Body of pancreas (tissue), 4 donors: Measurements from ENCODE around the gene RNASEH1. TPM values are rescaled to one million over a fixed set of nuclear protein-coding genes. Genes with fewer than 3 reads are reported as not detected.

Source experiments
- ATAC-seq: fragments of 150-250 bp; one replicate; pipeline ENCODE4 v1.9.1; 2016
- DNase-seq, 4 donors: peaks; one replicate each; pipeline ENCODE4 v3.0.0-alpha.2; 2019
- H3K27ac ChIP-seq, 4 donors: fragments of 200-600 bp; sonication (generic); 1 replicate in 3 of 4; 2 replicates in 1 of 4; pipeline versions ENCODE4 v1.5.1 to v1.6.1; 2016 to 2019; ENCODE audit warnings: mild to moderate bottlenecking in 1 of 4, mixed read lengths in 1 of 4, moderate library complexity in 1 of 4
- H3K27me3 ChIP-seq, 2 donors: fragments of 200-600 bp; sonication (generic); one replicate each; pipeline ENCODE4 v1.6.0; 2016; ENCODE audit warnings: mild to moderate bottlenecking in 1 of 2
- H3K36me3 ChIP-seq, 2 donors: fragments of 200-600 bp; sonication (generic); replicated peaks in 1 of 2; 2 replicates each; pipeline ENCODE4 v1.5.1; 2016; ENCODE audit warnings: low read depth in 2 of 2; ENCODE audit not compliant: insufficient read depth in 1 of 2
- H3K4me1 ChIP-seq: fragments of 200-600 bp; sonication (generic); one replicate; pipeline ENCODE4 v1.6.0; 2016
- H3K4me3 ChIP-seq, 2 donors: fragments of 200-600 bp; sonication (generic); 1 replicate in 1 of 2; 2 replicates in 1 of 2; pipeline ENCODE4 v1.5.1; 2016 to 2019
- H3K9me3 ChIP-seq, 3 donors: fragments of 200-600 bp; sonication (generic); 1 replicate in 2 of 3; 2 replicates in 1 of 3; pipeline ENCODE4 v1.5.1; 2016
- POLR2A ChIP-seq, 3 donors: fragments of 450-650 bp; IDR thresholded peaks; one replicate each; pipeline ENCODE4 v1.6.1; 2016; ENCODE audit warnings: antibody characterized with exemption in 3 of 3, mild to moderate bottlenecking in 2 of 3
- WGBS, 2 donors: methylation state at CpG; one replicate each; pipeline ENCODE4 v1.1.5; 2017; 5-methylcytosine and 5-hydroxymethylcytosine counted together
- intact Hi-C: fragments of 100-400 bp; cut with DNase I; formaldehyde crosslinking; loops from one replicate; pipeline ENCODE4 v1.15.1; 2023
- total RNA-seq, 2 donors: library from RNA; depleted of rRNA; stranded (reverse); fragments of >200 nt; gene quantifications; one replicate each; pipeline ENCODE4 v1.1.0, GENCODE V29; 2016
- TF ChIP-seq, protein P1 (sequence below), 7 experiments: fragments of 450-650 bp in 4 of 7; fragments of 200-600 bp in 3 of 7; sonication (generic) in 3 of 7; IDR thresholded peaks; one replicate each; pipeline ENCODE4 v1.5.1; 2016 to 2019; ENCODE audit warnings: antibody characterized with exemption in 7 of 7

The RNASEH1 gene
- total RNA-seq, 2 donors from 2014 or later, result 10.1 to 11.2 TPM

DNA sequence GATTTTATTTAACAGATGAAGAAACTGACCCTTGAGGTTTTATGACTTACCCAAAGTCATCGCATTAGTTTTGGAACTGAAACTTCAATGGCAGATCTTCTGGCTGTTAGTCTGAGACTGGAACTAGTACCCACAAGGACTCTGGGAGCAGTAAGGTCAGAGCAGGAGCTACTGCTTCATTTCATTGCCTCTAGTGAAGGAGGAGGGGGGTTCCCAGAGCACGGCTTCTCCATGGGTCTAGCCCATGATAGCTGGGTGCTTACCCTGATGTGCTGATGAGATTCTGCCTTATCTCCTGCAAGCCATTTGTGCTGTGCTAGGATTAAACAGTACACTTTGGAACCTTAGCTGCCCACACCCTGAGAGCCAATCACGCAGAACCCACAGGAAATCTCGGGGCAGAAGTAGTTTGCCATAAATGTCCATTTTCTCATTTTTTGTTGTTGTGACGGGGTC lies 5.4 kb upstream of the RNASEH1 start:
- Histone ChIP-seq H3K36me3 (no peaks in the 10 kb centered on the region), H3K27ac (no peak overlapping the region), H3K4me1 (peaks cover 6% of the 10 kb centered on the region), H3K27me3 (no peaks in the 10 kb centered on the region), H3K9me3 (no peaks in the 10 kb centered on the region), H3K4me3 (no peak overlapping the region)
- no peak for DNase-seq
- intact Hi-C loops, result no loop called here
- TF ChIP-seq, protein P1, sequence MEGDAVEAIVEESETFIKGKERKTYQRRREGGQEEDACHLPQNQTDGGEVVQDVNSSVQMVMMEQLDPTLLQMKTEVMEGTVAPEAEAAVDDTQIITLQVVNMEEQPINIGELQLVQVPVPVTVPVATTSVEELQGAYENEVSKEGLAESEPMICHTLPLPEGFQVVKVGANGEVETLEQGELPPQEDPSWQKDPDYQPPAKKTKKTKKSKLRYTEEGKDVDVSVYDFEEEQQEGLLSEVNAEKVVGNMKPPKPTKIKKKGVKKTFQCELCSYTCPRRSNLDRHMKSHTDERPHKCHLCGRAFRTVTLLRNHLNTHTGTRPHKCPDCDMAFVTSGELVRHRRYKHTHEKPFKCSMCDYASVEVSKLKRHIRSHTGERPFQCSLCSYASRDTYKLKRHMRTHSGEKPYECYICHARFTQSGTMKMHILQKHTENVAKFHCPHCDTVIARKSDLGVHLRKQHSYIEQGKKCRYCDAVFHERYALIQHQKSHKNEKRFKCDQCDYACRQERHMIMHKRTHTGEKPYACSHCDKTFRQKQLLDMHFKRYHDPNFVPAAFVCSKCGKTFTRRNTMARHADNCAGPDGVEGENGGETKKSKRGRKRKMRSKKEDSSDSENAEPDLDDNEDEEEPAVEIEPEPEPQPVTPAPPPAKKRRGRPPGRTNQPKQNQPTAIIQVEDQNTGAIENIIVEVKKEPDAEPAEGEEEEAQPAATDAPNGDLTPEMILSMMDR (IDR thresholded peaks at IDR 0.05), result no peak
- no peak for TF ChIP-seq POLR2A (IDR thresholded peaks at IDR 0.05)
- 89 to 90% methylated on average over 5 of the region's 5 CpGs for WGBS, 2 donors
- no peak for ATAC-seq

DNA sequence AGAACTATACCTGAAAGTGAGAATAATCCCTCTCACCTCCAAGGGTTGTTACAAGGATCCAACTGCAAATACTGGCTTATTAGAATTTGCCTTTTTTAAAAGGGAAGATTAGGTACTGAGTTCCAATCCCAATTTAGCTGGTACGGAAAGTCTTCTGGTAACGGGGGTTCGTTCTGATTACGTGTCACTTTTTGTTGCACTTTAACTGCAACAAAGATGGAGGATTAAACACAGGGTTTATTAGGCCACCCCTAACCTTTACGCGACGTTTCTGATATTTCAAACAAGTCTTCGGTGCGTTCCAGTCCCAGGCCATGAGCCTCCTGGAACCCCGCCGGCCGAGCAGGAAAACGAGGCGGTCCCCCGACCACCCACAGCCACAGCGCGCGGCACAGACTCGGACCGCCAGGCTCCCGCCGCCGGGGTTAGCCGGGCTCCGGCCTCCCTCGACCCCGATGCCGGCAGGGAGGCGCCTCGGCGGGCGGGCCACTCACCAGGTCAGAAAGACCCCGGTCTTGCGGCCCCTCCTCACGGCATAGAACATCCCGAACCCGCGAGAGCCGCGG lies 411 bp downstream of the RNASEH1 start:
- Histone ChIP-seq H3K27ac (peak overlapping the region; percentile 80 to 90 (median 82)), H3K9me3 (no peaks in the 10 kb centered on the region), H3K4me1 (peaks cover 17% of the 10 kb centered on the region), H3K27me3 (no peaks in the 10 kb centered on the region), H3K36me3 (peaks cover 0 to 6% of the 10 kb centered on the region in 2 donors), H3K4me3 (peak overlapping the region; percentile 98)
- intact Hi-C loops, result no loop called here
- whole genome bisulfite sequencing, 2 donors, result 0 to 1% methylated on average over 10 to 37 of the region's 40 CpGs
- no peak for ATAC-seq
- no peak for TF ChIP-seq POLR2A (IDR thresholded peaks at IDR 0.05)
- TF ChIP-seq, protein P1 (IDR thresholded peaks at IDR 0.05), result no peak
- DNase-seq, result no peak

DNA sequence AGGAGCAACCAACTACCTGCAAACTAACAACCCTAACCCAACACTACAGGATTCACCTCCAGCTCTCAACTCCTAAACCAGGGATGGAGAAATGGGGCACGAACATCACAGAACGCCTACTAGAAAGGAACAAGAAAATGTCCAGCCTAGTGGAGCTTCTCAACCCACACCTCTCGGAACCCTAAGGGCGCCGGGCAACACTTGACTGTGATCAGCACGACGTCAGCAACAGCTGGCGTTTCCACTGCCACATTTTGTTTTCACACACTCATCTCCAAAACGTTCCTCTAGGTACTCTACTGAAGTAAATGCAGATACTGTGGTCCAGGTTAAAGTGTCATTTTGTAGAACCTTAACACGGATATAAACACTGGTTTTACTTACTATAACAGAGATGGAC lies 4.2 kb downstream of the RNASEH1 start:
- Histone ChIP-seq H3K4me1 (peaks cover 15% of the 10 kb centered on the region), H3K27ac (no peak overlapping the region), H3K4me3 (no peak overlapping the region), H3K27me3 (no peaks in the 10 kb centered on the region), H3K9me3 (no peaks in the 10 kb centered on the region), H3K36me3 (peaks cover 4 to 26% of the 10 kb centered on the region in 2 donors)
- DNase-seq (no peak), ATAC-seq (no peak)
- WGBS, 2 donors, result 80 to 89% methylated on average over 10 of the region's 10 CpGs
- intact Hi-C loops, result no loop called here
- TF ChIP-seq POLR2A (IDR thresholded peaks at IDR 0.05), result no peak
- TF ChIP-seq, protein P1 (IDR thresholded peaks at IDR 0.05), result no peak

DNA sequence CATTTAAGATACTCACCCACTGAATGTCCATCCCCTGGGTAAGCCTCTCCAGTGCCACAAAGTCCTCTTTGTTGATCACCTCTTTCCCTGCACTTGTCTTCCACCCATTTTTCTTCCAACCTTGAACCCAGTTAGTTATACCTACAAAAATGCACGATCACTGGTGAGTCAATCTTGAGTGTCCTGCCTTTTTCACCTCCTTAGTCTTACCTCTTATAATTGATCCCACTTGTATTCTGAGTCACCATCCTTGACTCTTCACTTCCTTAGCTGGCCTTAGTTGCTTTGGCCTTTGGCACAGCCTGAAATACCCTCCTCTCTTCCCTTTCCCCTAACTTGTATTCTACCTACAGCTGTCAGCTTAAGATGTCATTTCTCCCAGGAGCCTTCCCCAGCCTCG lies 10.2 kb downstream of the RNASEH1 start:
- intact Hi-C loops, result no loop called here
- Histone ChIP-seq H3K27me3 (no peaks in the 10 kb centered on the region), H3K4me3 (no peak overlapping the region), H3K4me1 (no peaks in the 10 kb centered on the region), H3K27ac (no peak overlapping the region), H3K36me3 (peaks cover 4 to 54% of the 10 kb centered on the region in 2 donors), H3K9me3 (no peaks in the 10 kb centered on the region)
- WGBS, 2 donors, result 98 to 100% methylated on average over 2 of the region's 2 CpGs
- ATAC-seq (no peak), DNase-seq (no peak)
- TF ChIP-seq, protein P1 (IDR thresholded peaks at IDR 0.05), result no peak
- TF ChIP-seq POLR2A (IDR thresholded peaks at IDR 0.05), result no peak
